Caco-2 (cell line): Measurements from ENCODE around the gene SAMD4A. TPM values are rescaled to one million over a fixed set of nuclear protein-coding genes. Genes with fewer than 3 reads are reported as not detected.

ENCODE experiments used
- BruUV-seq: library from RNA; stranded (reverse); fragments of 400-500 nt; replicated peaks from 2 replicates; lab custom pipeline; 2021; lab: Mats Ljungman, UMichigan
- CTCF ChIA-PET: fragments of 300-600 bp; sonication (Branson Sonifier 250); formaldehyde crosslinking; loops from one replicate; lab custom pipeline; 2022; ENCODE audit warnings: antibody characterized with exemption; lab: Charles Lee
- POLR2A ChIA-PET: fragments of 300-600 bp; sonication (Branson Sonifier 250); formaldehyde crosslinking; loops from one replicate; lab custom pipeline; 2022; ENCODE audit warnings: antibody characterized with exemption; lab: Charles Lee
- DNase-seq, 2 experiments: peaks; one replicate each; pipeline versions ENCODE4 v3.0.0 to v3.0.0-alpha.2; 2020 to 2022
- H3K27me3 ChIP-seq: replicated peaks from 2 replicates; pipeline ENCODE4 v1.6.0; 2011; ENCODE audit warnings: low read length; ENCODE audit not compliant: control insufficient read depth, insufficient read depth
- H3K36me3 ChIP-seq: 2 replicates; pipeline ENCODE4 v1.5.1; 2011; ENCODE audit warnings: low read length; ENCODE audit not compliant: control insufficient read depth, insufficient read depth
- H3K4me1 ChIP-seq: fragments of 250-450 bp; sonication (Bioruptor Pico); 2 replicates; pipeline ENCODE4 v1.5.1; 2020; ENCODE audit warnings: mild to moderate bottlenecking
- H3K4me3 ChIP-seq: 2 replicates; pipeline ENCODE4 v1.5.1; 2011; ENCODE audit warnings: low read depth, mild to moderate bottlenecking, control low read depth, low read length
- H3K9me3 ChIP-seq: fragments of 250-450 bp; sonication (Bioruptor Pico); 2 replicates; pipeline ENCODE4 v1.5.1; 2020; ENCODE audit warnings: mild to moderate bottlenecking, moderate library complexity
- H3K27ac Mint-ChIP-seq: one replicate; pipeline ENCODE4 v1.8.0; 2022; ENCODE audit warnings: mixed read lengths; ENCODE audit not compliant: unreplicated experiment
- H3K27me3 Mint-ChIP-seq: one replicate; pipeline ENCODE4 v1.8.0; 2022; ENCODE audit warnings: mixed read lengths; ENCODE audit not compliant: insufficient read depth, unreplicated experiment
- H3K36me3 Mint-ChIP-seq: one replicate; pipeline ENCODE4 v1.8.0; 2022; ENCODE audit warnings: mild to moderate bottlenecking, mixed read lengths; ENCODE audit not compliant: insufficient read depth, unreplicated experiment
- H3K4me1 Mint-ChIP-seq: one replicate; pipeline ENCODE4 v1.8.0; 2022; ENCODE audit warnings: low read depth, mixed read lengths; ENCODE audit not compliant: unreplicated experiment
- H3K4me3 Mint-ChIP-seq: one replicate; pipeline ENCODE4 v1.8.0; 2022; ENCODE audit warnings: mild to moderate bottlenecking, moderate library complexity, mixed read lengths; ENCODE audit not compliant: unreplicated experiment
- H3K9me3 Mint-ChIP-seq: one replicate; pipeline ENCODE4 v1.8.0; 2022; ENCODE audit warnings: mixed read lengths; ENCODE audit not compliant: unreplicated experiment
- intact Hi-C: fragments of 100-400 bp; cut with micrococcal nuclease; formaldehyde crosslinking; loops from one replicate; pipeline ENCODE4 v1.10.0; 2022; ENCODE audit not compliant: unreplicated experiment
- total RNA-seq: library from RNA; stranded (reverse); gene quantifications from 2 replicates; pipeline ENCODE4 v1.2.3, GENCODE V29; 2022
- TF ChIP-seq, protein P1 (sequence below), 2 experiments: fragments of 200-600 bp in 1 of 2; IDR thresholded peaks; 1 replicate in 1 of 2; 2 replicates in 1 of 2; pipeline versions ENCODE4 v1.5.1 to v1.8.0; 2011 to 2022; ENCODE audit warnings: antibody characterized with exemption in 1 of 2, control low read depth in 1 of 2, inconsistent platforms in 1 of 2, low read depth in 1 of 2, low read length in 1 of 2, mild to moderate bottlenecking in 1 of 2, moderate library complexity in 1 of 2; ENCODE audit not compliant: insufficient read depth in 1 of 2, severe bottlenecking in 1 of 2, unreplicated experiment in 1 of 2

SAMD4A gene
- total RNA-seq, 1 experiment from 2014 or later: 60.8 TPM

- ChIA-PET CTCF (interaction anchor here (0.6 kb wide), 1 partner anchor 15 kb away, joined by 4 read pairs; no protein-coding TSS in a partner anchor), POLR2A (no interaction called here)
- H3K4me1 ChIP-seq: no peaks in the 10 kb centered on the region; the same call in 1 of the 2 replicates
- no peaks in the 10 kb centered on the region for H3K9me3 Mint-ChIP-seq
- TF ChIP-seq, protein P1, sequence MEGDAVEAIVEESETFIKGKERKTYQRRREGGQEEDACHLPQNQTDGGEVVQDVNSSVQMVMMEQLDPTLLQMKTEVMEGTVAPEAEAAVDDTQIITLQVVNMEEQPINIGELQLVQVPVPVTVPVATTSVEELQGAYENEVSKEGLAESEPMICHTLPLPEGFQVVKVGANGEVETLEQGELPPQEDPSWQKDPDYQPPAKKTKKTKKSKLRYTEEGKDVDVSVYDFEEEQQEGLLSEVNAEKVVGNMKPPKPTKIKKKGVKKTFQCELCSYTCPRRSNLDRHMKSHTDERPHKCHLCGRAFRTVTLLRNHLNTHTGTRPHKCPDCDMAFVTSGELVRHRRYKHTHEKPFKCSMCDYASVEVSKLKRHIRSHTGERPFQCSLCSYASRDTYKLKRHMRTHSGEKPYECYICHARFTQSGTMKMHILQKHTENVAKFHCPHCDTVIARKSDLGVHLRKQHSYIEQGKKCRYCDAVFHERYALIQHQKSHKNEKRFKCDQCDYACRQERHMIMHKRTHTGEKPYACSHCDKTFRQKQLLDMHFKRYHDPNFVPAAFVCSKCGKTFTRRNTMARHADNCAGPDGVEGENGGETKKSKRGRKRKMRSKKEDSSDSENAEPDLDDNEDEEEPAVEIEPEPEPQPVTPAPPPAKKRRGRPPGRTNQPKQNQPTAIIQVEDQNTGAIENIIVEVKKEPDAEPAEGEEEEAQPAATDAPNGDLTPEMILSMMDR (IDR thresholded peaks at IDR 0.05; ENCODE audit: insufficient read depth in 1 of 2, low read depth in 1 of 2, low read length in 1 of 2, severe bottlenecking in 1 of 2, unreplicated experiment in 1 of 2): no peak
- peaks cover 7% of the 10 kb centered on the region for H3K4me1 Mint-ChIP-seq
- no peak overlapping the region for H3K27ac Mint-ChIP-seq
- peaks cover 51% of the 10 kb centered on the region for H3K36me3 Mint-ChIP-seq
- no peaks in the 10 kb centered on the region for H3K27me3 ChIP-seq
- no peak for DNase-seq
- no TSS peak for BruUV-seq
- no peaks in the 10 kb centered on the region for H3K36me3 ChIP-seq
- H3K9me3 ChIP-seq: no peaks in the 10 kb centered on the region
- intact Hi-C loops: no loop called here
- H3K4me3 ChIP-seq: no peak overlapping the region
- no peaks in the 10 kb centered on the region for H3K27me3 Mint-ChIP-seq
- H3K4me3 Mint-ChIP-seq: no peak overlapping the region
Measured at GRCh38 chr14:54680651-54681050, 113.7 kb downstream of the SAMD4A start.

- Mint-ChIP-seq H3K27me3 (no peaks in the 10 kb centered on the region), H3K4me3 (no peak overlapping the region), H3K27ac (no peak overlapping the region), H3K9me3 (no peaks in the 10 kb centered on the region), H3K4me1 (peaks cover 7% of the 10 kb centered on the region), H3K36me3 (peaks cover 63% of the 10 kb centered on the region)
- POLR2A ChIA-PET: no interaction called here
- TF ChIP-seq, protein P1 (IDR thresholded peaks at IDR 0.05; ENCODE audit: insufficient read depth in 1 of 2, low read depth in 1 of 2, low read length in 1 of 2, severe bottlenecking in 1 of 2, unreplicated experiment in 1 of 2): no peak
- intact Hi-C loops: no loop called here
- H3K36me3 ChIP-seq: no peaks in the 10 kb centered on the region
- no peak for DNase-seq
- no peak overlapping the region for H3K4me3 ChIP-seq
- CTCF ChIA-PET: interaction anchor here (0.5 to 1.0 kb wide), 3 partner anchors 9 to 36 kb away, joined by 3 to 4 read pairs (median 4); no protein-coding TSS in a partner anchor
- H3K27me3 ChIP-seq: no peaks in the 10 kb centered on the region
- no TSS peak for BruUV-seq
- H3K4me1 ChIP-seq: no peaks in the 10 kb centered on the region; the same call in 1 of the 2 replicates
- no peaks in the 10 kb centered on the region for H3K9me3 ChIP-seq
Measured at GRCh38 chr14:54681811-54682261, 114.9 kb downstream of the SAMD4A start.

- no peak overlapping the region for H3K4me3 Mint-ChIP-seq
- Histone ChIP-seq H3K36me3 (no peaks in the 10 kb centered on the region), H3K4me3 (no peak overlapping the region), H3K27me3 (no peaks in the 10 kb centered on the region), H3K9me3 (no peaks in the 10 kb centered on the region), H3K4me1 (no peaks in the 10 kb centered on the region)
- DNase-seq: no peak
- BruUV-seq: no TSS peak
- POLR2A ChIA-PET: no interaction called here
- intact Hi-C loops: no loop called here
- H3K4me1 Mint-ChIP-seq: peaks cover 7% of the 10 kb centered on the region
- H3K36me3 Mint-ChIP-seq: peaks cover 70% of the 10 kb centered on the region
- TF ChIP-seq, protein P1 (IDR thresholded peaks at IDR 0.05; ENCODE audit: insufficient read depth in 1 of 2, low read depth in 1 of 2, low read length in 1 of 2, severe bottlenecking in 1 of 2, unreplicated experiment in 1 of 2): no peak
- CTCF ChIA-PET: interaction anchor here (0.5 to 1.0 kb wide), 3 partner anchors 9 to 35 kb away, joined by 3 to 4 read pairs (median 4); no protein-coding TSS in a partner anchor
- no peak overlapping the region for H3K27ac Mint-ChIP-seq
- no peaks in the 10 kb centered on the region for H3K9me3 Mint-ChIP-seq
- no peaks in the 10 kb centered on the region for H3K27me3 Mint-ChIP-seq
Measured at GRCh38 chr14:54682578-54682977, 115.7 kb downstream of the SAMD4A start.
